K562 (cell line): Measurements from ENCODE around the gene COL4A5. TPM values are rescaled to one million over a fixed set of nuclear protein-coding genes. Genes with fewer than 3 reads are reported as not detected.

Source experiments
- ATAC-seq: fragments of 200-7000 bp; cut with Tn5 transposase; 3 replicates; pipeline ENCODE4 v1.9.1; 2020; ENCODE audit warnings: moderate library complexity
- BruUV-seq: library from RNA; stranded (reverse); fragments of 400-500 nt; replicated peaks from 2 replicates; lab custom pipeline; 2021; lab: Mats Ljungman, UMichigan
- CTCF ChIA-PET: fragments of 300-600 bp; formaldehyde crosslinking; extraction: SDS; loops from one replicate; lab custom pipeline; 2021; ENCODE audit warnings: low intra/inter-chr PET ratio; lab: Yijun Ruan, JAX
- POLR2A ChIA-PET: fragments of 300-600, 350-650 bp; sonication (Branson Sonifier 250); formaldehyde crosslinking; extraction: SDS; loops from one replicate; lab custom pipeline; 2021; ENCODE audit warnings: antibody characterized with exemption, inconsistent platforms; lab: Yijun Ruan, JAX
- DNase-seq, 4 experiments: peaks; one replicate each; pipeline versions ENCODE4 v3.0.0 to v3.0.0-alpha.2; 2011 to 2018; ENCODE audit warnings: low spot score in 3 of 4, mixed read lengths in 3 of 4; ENCODE audit errors: extremely low read depth in 1 of 4
- FAIRE-seq: peaks from 2 replicates; lab custom pipeline; 2011; peaks lifted over from hg19 to GRCh38; lab: Jason Lieb, UNC
- H2AFZ ChIP-seq: 2 replicates; pipeline ENCODE4 v1.6.0; 2011; ENCODE audit warnings: low read depth, low read length, control low read depth, inconsistent platforms
- H3K27ac ChIP-seq: fragments of 200-600 bp; 3 replicates; pipeline ENCODE4 v1.8.0; 2011; ENCODE audit warnings: low read depth, mild to moderate bottlenecking, control low read depth, inconsistent platforms, low read length, moderate library complexity, mixed read lengths; ENCODE audit errors: extremely low read depth
- H3K27me3 ChIP-seq, 2 experiments: fragments of 300-600 bp in 1 of 2; 2 replicates in 1 of 2; 3 replicates in 1 of 2; pipeline versions ENCODE4 v1.6.0 to v1.8.0; 2011; ENCODE audit warnings: inconsistent platforms in 2 of 2, low read length in 2 of 2, mild to moderate bottlenecking in 1 of 2, mixed read lengths in 1 of 2, moderate library complexity in 1 of 2; ENCODE audit not compliant: control insufficient read depth in 2 of 2, insufficient read depth in 2 of 2
- H3K36me3 ChIP-seq: fragments of 300-600 bp; 3 replicates; pipeline ENCODE4 v1.8.0; 2011; ENCODE audit warnings: mild to moderate bottlenecking, low read length, inconsistent platforms; ENCODE audit not compliant: control insufficient read depth, insufficient read depth
- H3K4me1 ChIP-seq, 2 experiments: fragments of 200-600 bp in 1 of 2; replicated peaks in 1 of 2; 2 replicates in 1 of 2; 3 replicates in 1 of 2; pipeline versions ENCODE4 v1.5.1 to v1.8.0; 2011; ENCODE audit warnings: inconsistent platforms in 2 of 2, low read length in 2 of 2, mild to moderate bottlenecking in 1 of 2, mixed read lengths in 1 of 2, moderate library complexity in 1 of 2; ENCODE audit not compliant: control insufficient read depth in 2 of 2, insufficient read depth in 2 of 2
- H3K4me2 ChIP-seq: 2 replicates; pipeline ENCODE4 v1.6.1; 2011; ENCODE audit warnings: low read length, control low read depth, inconsistent platforms, mixed read lengths; ENCODE audit not compliant: insufficient read depth
- H3K4me3 ChIP-seq: fragments of 200-600 bp; sonication (generic), shearing (Covaris generic); 2 replicates; pipeline ENCODE4 v1.5.1; 2016; ENCODE audit warnings: control low read depth, inconsistent platforms
- H3K79me2 ChIP-seq: fragments of 200-600 bp; 3 replicates; pipeline ENCODE4 v1.8.0; 2011; ENCODE audit warnings: low read length, inconsistent platforms; ENCODE audit not compliant: control insufficient read depth, insufficient read depth
- H3K9ac ChIP-seq, 2 experiments: 2 replicates each; pipeline versions ENCODE4 v1.6.0 to v1.6.1; 2011; ENCODE audit warnings: low read depth in 2 of 2, low read length in 2 of 2, control low read depth in 1 of 2, inconsistent platforms in 1 of 2, mild to moderate bottlenecking in 1 of 2, mixed read lengths in 1 of 2; ENCODE audit not compliant: insufficient read depth in 1 of 2
- H3K9me1 ChIP-seq: one replicate; pipeline ENCODE4 v1.6.0; 2011; ENCODE audit warnings: inconsistent platforms, mild to moderate bottlenecking, low read length, moderate library complexity; ENCODE audit not compliant: control insufficient read depth, insufficient read depth
- H3K9me3 ChIP-seq: replicated peaks from 2 replicates; pipeline ENCODE4 v1.5.1; 2011; ENCODE audit warnings: low read depth, low read length, inconsistent platforms; ENCODE audit not compliant: control insufficient read depth, insufficient read depth
- H4K20me1 ChIP-seq: replicated peaks from 2 replicates; pipeline ENCODE4 v1.6.1; 2011; ENCODE audit warnings: low read length, inconsistent platforms, mixed read lengths; ENCODE audit not compliant: control insufficient read depth, insufficient read depth
- CLOCK ChIP-seq: fragments of 250-450 bp; sonication (Bioruptor Pico); IDR thresholded peaks from 2 replicates; pipeline ENCODE4 v1.4.0; 2020; ENCODE audit warnings: mild to moderate bottlenecking, moderate library complexity, borderline replicate concordance
- KDM2B ChIP-seq: fragments of 250-450 bp; sonication (Bioruptor Pico); IDR thresholded peaks from 2 replicates; pipeline ENCODE4 v1.8.0; 2021; ENCODE audit warnings: mild to moderate bottlenecking, moderate library complexity
- RAD51 ChIP-seq: fragments of 450-650 bp; IDR thresholded peaks from 2 replicates; pipeline ENCODE4 v1.7.1; 2016; ENCODE audit warnings: low read depth, mild to moderate bottlenecking, borderline replicate concordance
- WGBS: fragments of 100-300 bp; shearing (Covaris generic); methylation state at CpG from one replicate; pipeline ENCODE4 v1.1.6; 2016; ENCODE audit warnings: low coverage, mixed read lengths; ENCODE audit not compliant: insufficient coverage; ENCODE audit errors: missing lambda C conversion rate; 5-methylcytosine and 5-hydroxymethylcytosine counted together
- in situ Hi-C: fragments of 300-500 bp; cut with MboI; formaldehyde crosslinking; loops from 4 replicates; pipeline ENCODE4 v1.15.0; 2018; ENCODE audit warnings: inconsistent platforms, mixed read lengths
- intact Hi-C: fragments of 100-400 bp; cut with micrococcal nuclease; formaldehyde crosslinking; loops from 2 replicates; pipeline ENCODE4 v1.14.2; 2022
- polyA plus RNA-seq, 8 experiments: library from polyadenylated mRNA; depleted of rRNA in 4 of 8; stranded (reverse) in 5 of 8; unstranded in 3 of 8; fragments of >200 nt; fragmentation: Nextera tagmentation in 2 of 8; fragmentation: Illumina TruSeq in 1 of 8; extraction: Ambion mirVana in 2 of 8; extraction: Trizol in 1 of 8; gene quantifications; 2 replicates each; pipeline versions ENCODE4 v1.2.1 to v1.2.3, GENCODE V29; 2011 to 2014; ENCODE audit warnings: inconsistent platforms in 1 of 8, missing spikeins in 1 of 8
- total RNA-seq, 7 experiments: library from RNA; depleted of rRNA in 6 of 7; stranded (reverse); fragments of >200 nt in 6 of 7; fragmentation: Illumina TruSeq in 2 of 7; extraction: Trizol in 2 of 7; gene quantifications; 2 replicates each; pipeline versions ENCODE4 v1.2.1 to v1.2.3, GENCODE V29; 2011 to 2021; ENCODE audit warnings: low replicate concordance in 1 of 7

COL4A5 gene
- total and polyA plus RNA-seq, 9 of the 15 experiments (the other 6 are each of a cell fraction or from before 2014, with no cell fraction given), result 0.66 to 2.5 (median 1.8) TPM

- Histone ChIP-seq H3K27me3 (no peaks in the 10 kb centered on the region), H3K27ac (no peak overlapping the region), H3K79me2 (no peaks in the 10 kb centered on the region), H3K4me1 (no peaks in the 10 kb centered on the region), H3K9ac (no peak overlapping the region), H3K4me3 (no peak overlapping the region), H3K4me2 (no peak overlapping the region), H2AFZ (no peak overlapping the region), H3K9me1 (no peaks in the 10 kb centered on the region), H4K20me1 (no peaks in the 10 kb centered on the region), H3K9me3 (no peaks in the 10 kb centered on the region), H3K36me3 (no peaks in the 10 kb centered on the region)
- no peak for DNase-seq
- no peak for FAIRE-seq
- no peak for ATAC-seq
- 0% methylated on average over 3 of the region's 3 CpGs for WGBS
- POLR2A ChIA-PET, result no interaction called here
- no TSS peak for BruUV-seq
- CTCF ChIA-PET, result no interaction called here
- in situ Hi-C loops, result no loop called here
- intact Hi-C loops, result no loop called here
- TF ChIP-seq RAD51, result no peak
- no peak for TF ChIP-seq KDM2B (CRISPR knock-in tag)
- TF ChIP-seq CLOCK (CRISPR knock-in tag), result no peak
Measured at GRCh38 chrX:108726748-108727147, 287.1 kb downstream of the COL4A5 start.
